Small intestine (tissue), 7 donors: ENCODE data around the gene P2RY2. TPM values are rescaled to one million over a fixed set of nuclear protein-coding genes. Genes with fewer than 3 reads are reported as not detected.
A peak's percentile ranks its signal among the peaks of the same experiment; 100 is the strongest.

Experiments used
- DNase-seq, 2 donors: peaks; one replicate each; pipeline versions ENCODE4 v3.0.0 to v3.0.0-alpha.2; 2013
- FAIRE-seq: peaks from 2 replicates; lab custom pipeline; 2012; peaks lifted over from hg19 to GRCh38; lab: Jason Lieb, UNC
- H3K27ac ChIP-seq, 3 donors: one replicate each; pipeline ENCODE4 v1.5.1; 2013; ENCODE audit warnings: low read length in 2 of 3, mild to moderate bottlenecking in 2 of 3, control low read depth in 1 of 3, inconsistent platforms in 1 of 3, low read depth in 1 of 3, moderate library complexity in 1 of 3
- H3K27me3 ChIP-seq, 3 donors: one replicate each; pipeline ENCODE4 v1.6.1; 2013; ENCODE audit warnings: low read length in 3 of 3, inconsistent platforms in 1 of 3; ENCODE audit not compliant: control insufficient read depth in 3 of 3, insufficient read depth in 3 of 3
- H3K36me3 ChIP-seq, 3 donors: one replicate each; pipeline ENCODE4 v1.6.1; 2013; ENCODE audit warnings: low read length in 3 of 3, inconsistent platforms in 1 of 3, low read depth in 1 of 3, mild to moderate bottlenecking in 1 of 3, moderate library complexity in 1 of 3; ENCODE audit not compliant: control insufficient read depth in 3 of 3, insufficient read depth in 2 of 3
- H3K4me1 ChIP-seq, 3 donors: one replicate each; pipeline ENCODE4 v1.6.1; 2013; ENCODE audit warnings: low read length in 2 of 3, inconsistent platforms in 1 of 3, low read depth in 1 of 3, mild to moderate bottlenecking in 1 of 3, moderate library complexity in 1 of 3; ENCODE audit not compliant: control insufficient read depth in 3 of 3, insufficient read depth in 2 of 3
- H3K4me3 ChIP-seq, 3 donors: one replicate each; pipeline ENCODE4 v1.5.1; 2013; ENCODE audit warnings: low read length in 3 of 3, control low read depth in 1 of 3, inconsistent platforms in 1 of 3, low read depth in 1 of 3, mild to moderate bottlenecking in 1 of 3, moderate library complexity in 1 of 3
- H3K9me3 ChIP-seq, 2 donors: one replicate each; pipeline ENCODE4 v1.6.1; 2013; ENCODE audit warnings: low read depth in 1 of 2, low read length in 1 of 2; ENCODE audit not compliant: control insufficient read depth in 2 of 2, insufficient read depth in 1 of 2
- WGBS, 3 donors: extraction: QIAGEN DNeasy Blood & Tissue Kit; methylation state at CpG; one replicate each; pipeline ENCODE4 v1.1.7; 2013; 5-methylcytosine and 5-hydroxymethylcytosine counted together
- polyA plus RNA-seq, 4 donors: library from polyadenylated mRNA; stranded (reverse) in 3 of 4; unstranded in 1 of 4; fragments of 200-250 nt in 3 of 4; fragments of 120-200 nt in 1 of 4; gene quantifications; one replicate each; pipeline versions ENCODE4 v1.2.1 to v1.2.3, GENCODE V29; 2013
- donor health status: healthy with polysubstance abuse.
- donor health status: control.
- donor health status: control.
- donor health status: Bipolar disorder and iron deficiency.
- donor health status: healthy.

Gene P2RY2
- polyA plus RNA-seq, 4 donors, result 4.1 to 7.4 (median 5.6) TPM

GRCh38 chr11:73221996-73222395 is 3.9 kb downstream of the P2RY2 start:
- Histone ChIP-seq H3K27ac (no peak overlapping the region), H3K4me1 (peaks cover 0 to 22% (median 8%) of the 10 kb centered on the region in 3 donors), H3K9me3 (no peaks in the 10 kb centered on the region), H3K36me3 (peaks cover 0 to 18% (median 0%) of the 10 kb centered on the region in 3 donors), H3K4me3 (no peak overlapping the region), H3K27me3 (peaks cover 0 to 13% (median 0%) of the 10 kb centered on the region in 3 donors)
- DNase-seq, result no peak
- no peak for FAIRE-seq
- 87 to 93% (median 92%) methylated on average over 5 of the region's 5 CpGs for WGBS, 3 donors

- peaks cover 0 to 12% (median 5%) of the 10 kb centered on the region in 3 donors for H3K4me1 ChIP-seq
- no peak for FAIRE-seq
- 72 to 86% (median 79%) methylated on average over 10 of the region's 10 CpGs for WGBS, 3 donors
- no peak for DNase-seq
- H3K27ac ChIP-seq, result no peak overlapping the region
- H3K9me3 ChIP-seq, result no peaks in the 10 kb centered on the region
- H3K4me3 ChIP-seq, result no peak overlapping the region
- H3K27me3 ChIP-seq, result peaks cover 0 to 5% (median 0%) of the 10 kb centered on the region in 3 donors
- peaks cover 0 to 18% (median 0%) of the 10 kb centered on the region in 3 donors for H3K36me3 ChIP-seq
Measured at GRCh38 chr11:73223998-73224730, 6.1 kb downstream of the P2RY2 start.

DNA sequence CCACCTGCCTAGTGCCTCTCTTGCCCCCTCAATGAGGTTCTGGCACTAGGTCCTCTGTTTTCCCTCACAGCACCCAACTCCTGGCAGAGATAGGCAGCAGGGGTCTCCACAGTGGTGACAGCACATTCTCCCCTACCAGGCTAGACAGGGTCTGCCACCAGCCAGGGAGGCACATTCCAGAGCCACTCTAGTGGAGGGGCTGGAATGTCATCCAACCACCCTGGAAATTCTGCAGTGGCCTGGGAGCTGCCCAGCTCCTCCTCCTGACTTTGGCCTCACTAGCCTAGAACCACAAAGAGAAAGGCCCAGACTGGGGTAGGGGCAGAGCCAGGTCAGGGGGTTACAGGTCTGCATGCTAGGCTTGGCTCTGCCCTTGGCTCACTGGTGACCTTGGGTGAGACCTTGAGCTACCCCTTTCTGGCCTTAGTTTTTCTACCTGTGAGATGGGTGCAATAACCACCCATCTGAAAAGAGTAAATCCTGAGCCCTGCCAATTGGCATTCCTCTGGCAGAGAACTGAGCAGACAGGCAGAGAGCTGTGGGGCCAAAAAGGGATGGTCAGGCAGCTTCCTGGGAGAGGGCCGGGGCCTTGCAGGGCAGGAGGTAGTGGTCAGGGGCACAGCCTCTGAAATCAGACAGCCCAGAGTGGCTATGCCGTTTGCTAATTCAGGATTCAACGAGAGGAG is 7.1 kb downstream of the P2RY2 start:
- WGBS, 3 donors, result 51 to 69% (median 53%) methylated on average over 3 of the region's 3 CpGs
- no peak overlapping the region for H3K27ac ChIP-seq

DNA sequence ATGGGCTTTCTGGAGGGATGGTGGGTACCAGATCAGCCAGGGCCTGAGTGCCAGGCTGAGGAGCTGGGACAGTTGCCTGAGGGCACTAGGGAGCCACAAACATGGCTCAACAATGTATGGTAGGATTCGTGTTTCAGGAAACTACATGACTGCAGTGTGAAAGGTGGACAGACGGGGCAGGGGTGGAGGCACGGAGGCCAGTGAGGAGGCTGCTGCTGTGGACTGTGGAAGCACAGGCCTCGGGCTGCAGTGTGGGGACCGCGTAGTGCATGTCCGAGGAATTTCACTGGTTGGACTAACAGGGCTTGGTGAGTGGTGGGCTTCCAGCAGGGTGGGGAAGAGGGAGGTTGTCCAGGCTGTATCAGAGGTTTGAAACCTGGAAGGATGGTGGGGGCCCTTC is 7.8 kb downstream of the P2RY2 start:
- WGBS, 3 donors, result 88 to 95% (median 89%) methylated on average over 7 of the region's 7 CpGs
- FAIRE-seq (no peak), DNase-seq (no peak)
- Histone ChIP-seq H3K27me3 (no peaks in the 10 kb centered on the region), H3K4me1 (peaks cover 0 to 5% (median 2%) of the 10 kb centered on the region in 3 donors), H3K4me3 (no peak overlapping the region), H3K9me3 (no peaks in the 10 kb centered on the region), H3K36me3 (peaks cover 0 to 26% (median 2%) of the 10 kb centered on the region in 3 donors), H3K27ac (no peak overlapping the region)

More for the DNA sequence above, 7.1 kb downstream of the P2RY2 start:
- peaks cover 0 to 24% (median 2%) of the 10 kb centered on the region in 3 donors for H3K36me3 ChIP-seq
- no peaks in the 10 kb centered on the region for H3K27me3 ChIP-seq
- peaks cover 0 to 5% (median 5%) of the 10 kb centered on the region in 3 donors for H3K4me1 ChIP-seq
- no peak for DNase-seq
- H3K4me3 ChIP-seq, result no peak overlapping the region
- H3K9me3 ChIP-seq, result no peaks in the 10 kb centered on the region
- FAIRE-seq, result no peak

- DNase-seq (no peak), FAIRE-seq (no peak)
- no peaks in the 10 kb centered on the region for H3K9me3 ChIP-seq
- no peak overlapping the region for H3K27ac ChIP-seq
- WGBS, 3 donors, result 73 to 86% (median 78%) methylated on average over 8 of the region's 8 CpGs
- H3K36me3 ChIP-seq, result peaks cover 0 to 27% (median 2%) of the 10 kb centered on the region in 3 donors
- H3K4me3 ChIP-seq, result no peak overlapping the region
- H3K27me3 ChIP-seq, result no peaks in the 10 kb centered on the region
- peaks cover 0 to 5% (median 2%) of the 10 kb centered on the region in 3 donors for H3K4me1 ChIP-seq
Measured at GRCh38 chr11:73226297-73227006, 8.4 kb downstream of the P2RY2 start.

- Histone ChIP-seq H3K9me3 (no peaks in the 10 kb centered on the region), H3K36me3 (peaks cover 0 to 25% (median 2%) of the 10 kb centered on the region in 3 donors), H3K4me1 (peaks cover 0 to 5% (median 0%) of the 10 kb centered on the region in 3 donors), H3K27me3 (no peaks in the 10 kb centered on the region), H3K27ac (no peak overlapping the region), H3K4me3 (no peak overlapping the region)
- peak; percentile 78 to 91 for DNase-seq
- FAIRE-seq, result no peak
- WGBS, 3 donors, result 21 to 57% (median 27%) methylated on average over 11 to 12 of the region's 12 CpGs
Measured at GRCh38 chr11:73227571-73228211, 9.6 kb downstream of the P2RY2 start.

DNA sequence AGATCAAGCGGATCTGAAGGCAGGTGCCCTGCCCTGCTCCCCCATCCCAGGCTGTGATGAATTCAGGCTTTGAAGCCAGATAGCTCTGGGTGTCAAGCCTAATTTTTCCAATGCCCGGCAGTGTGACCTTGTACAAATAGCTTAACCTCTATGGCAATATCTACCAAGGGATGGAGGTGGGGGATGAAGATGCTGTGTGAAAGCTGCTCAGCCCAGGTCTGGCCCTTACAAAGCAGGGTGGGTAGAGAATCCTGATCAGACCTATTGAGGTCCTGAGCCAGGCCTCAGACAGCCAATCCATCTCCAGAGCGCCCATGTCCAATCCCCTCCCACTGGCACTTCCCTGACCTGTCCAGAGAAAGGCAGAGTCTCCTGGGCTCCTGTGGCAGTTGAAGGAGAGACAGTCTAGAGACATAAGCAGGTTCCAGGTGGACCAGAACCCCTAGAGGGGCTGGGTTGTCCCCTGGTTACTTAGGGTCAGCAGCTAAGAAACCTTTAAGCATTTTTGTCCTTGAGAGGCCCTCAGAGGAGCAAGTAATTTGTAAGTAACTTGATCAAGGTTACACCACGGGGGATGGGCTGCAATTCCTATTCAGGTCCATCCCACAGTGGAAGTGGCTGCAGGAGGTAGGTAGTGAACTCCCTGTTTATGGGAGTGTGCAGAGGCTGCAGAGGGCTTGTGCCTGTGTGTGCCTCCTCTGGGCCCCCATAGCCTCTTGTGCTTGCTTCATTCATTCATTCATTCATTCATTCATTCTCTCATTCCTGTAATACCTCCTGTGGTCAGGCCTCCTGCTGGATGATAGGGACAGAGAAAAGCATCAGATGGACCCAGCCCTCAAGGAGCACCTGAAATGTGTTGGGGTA is 10.4 kb downstream of the P2RY2 start:
- DNase-seq, result no peak
- peaks cover 0 to 20% (median 4%) of the 10 kb centered on the region in 3 donors for H3K36me3 ChIP-seq
- 44 to 69% (median 60%) methylated on average over 4 of the region's 4 CpGs for WGBS, 3 donors

More for the DNA sequence above, 10.4 kb downstream of the P2RY2 start:
- H3K27me3 ChIP-seq, result no peaks in the 10 kb centered on the region
- no peaks in the 10 kb centered on the region for H3K9me3 ChIP-seq
- no peak overlapping the region for H3K4me3 ChIP-seq
- no peak for FAIRE-seq
- H3K4me1 ChIP-seq, result peaks cover 0 to 5% (median 0%) of the 10 kb centered on the region in 3 donors
- no peak overlapping the region for H3K27ac ChIP-seq
